Liver (tissue), 9 donors: ENCODE results near the gene ABCB4. TPM values are rescaled to one million over a fixed set of nuclear protein-coding genes. Genes with fewer than 3 reads are reported as not detected.

Source experiments
- DNase-seq: peaks from one replicate; pipeline ENCODE4 v3.0.0-alpha.2; 2017; ENCODE audit warnings: low spot score
- H3K27ac ChIP-seq, 2 donors: one replicate each; pipeline ENCODE4 v1.7.0; 2013; ENCODE audit warnings: inconsistent platforms in 2 of 2, low read length in 2 of 2, control low read depth in 1 of 2, low read depth in 1 of 2, mild to moderate bottlenecking in 1 of 2
- H3K27me3 ChIP-seq, 4 donors: one replicate each; pipeline versions ENCODE4 v1.6.1 to v1.7.0; 2013; ENCODE audit warnings: low read length in 3 of 4, inconsistent platforms in 1 of 4, mild to moderate bottlenecking in 1 of 4, moderate library complexity in 1 of 4; ENCODE audit not compliant: control insufficient read depth in 4 of 4, insufficient read depth in 4 of 4
- H3K36me3 ChIP-seq, 4 donors: one replicate each; pipeline versions ENCODE4 v1.6.1 to v1.7.0; 2013; ENCODE audit warnings: low read length in 3 of 4, mild to moderate bottlenecking in 3 of 4, low read depth in 1 of 4, moderate library complexity in 1 of 4; ENCODE audit not compliant: control insufficient read depth in 4 of 4, insufficient read depth in 3 of 4
- H3K4me1 ChIP-seq, 4 donors: one replicate each; pipeline versions ENCODE4 v1.6.1 to v1.7.0; 2013; ENCODE audit warnings: low read length in 3 of 4, mild to moderate bottlenecking in 3 of 4, moderate library complexity in 1 of 4; ENCODE audit not compliant: control insufficient read depth in 4 of 4, insufficient read depth in 4 of 4
- H3K4me3 ChIP-seq, 3 donors: one replicate each; pipeline versions ENCODE4 v1.6.1 to v1.7.0; 2013; ENCODE audit warnings: low read length in 3 of 3, control low read depth in 1 of 3, low read depth in 1 of 3, mild to moderate bottlenecking in 1 of 3
- H3K9ac ChIP-seq, 2 donors: one replicate each; pipeline ENCODE4 v1.7.0; 2013; ENCODE audit warnings: low read length in 2 of 2, mild to moderate bottlenecking in 2 of 2, moderate library complexity in 2 of 2, control low read depth in 1 of 2, low read depth in 1 of 2
- H3K9me3 ChIP-seq, 4 donors: one replicate each; pipeline versions ENCODE4 v1.6.1 to v1.7.0; 2013; ENCODE audit warnings: low read length in 3 of 4; ENCODE audit not compliant: control insufficient read depth in 4 of 4
- EGR1 ChIP-seq, 2 donors: IDR thresholded peaks; 2 replicates each; pipeline ENCODE4 v1.6.1; 2016 to 2018; ENCODE audit warnings: antibody characterized with exemption in 2 of 2, low read depth in 2 of 2
- FOXA1 ChIP-seq: IDR thresholded peaks from 2 replicates; pipeline ENCODE4 v1.6.1; 2016; ENCODE audit warnings: antibody characterized with exemption
- FOXA2 ChIP-seq: IDR thresholded peaks from 2 replicates; pipeline ENCODE4 v1.6.1; 2016; ENCODE audit warnings: antibody characterized with exemption
- GABPA ChIP-seq, 2 donors: IDR thresholded peaks in 1 of 2; conservative IDR thresholded peaks in 1 of 2; 2 replicates each; pipeline ENCODE4 v1.6.1; 2016; ENCODE audit warnings: antibody characterized with exemption in 2 of 2, mild to moderate bottlenecking in 1 of 2, moderate library complexity in 1 of 2
- HNF4A ChIP-seq, 2 donors: conservative IDR thresholded peaks; 2 replicates each; pipeline ENCODE4 v1.6.1; 2016; ENCODE audit warnings: antibody characterized with exemption in 2 of 2, mild to moderate bottlenecking in 2 of 2
- HNF4G ChIP-seq: IDR thresholded peaks from 2 replicates; pipeline ENCODE4 v1.6.1; 2016; ENCODE audit warnings: antibody characterized with exemption
- JUND ChIP-seq, 2 donors: IDR thresholded peaks; 2 replicates each; pipeline ENCODE4 v1.6.1; 2016; ENCODE audit warnings: antibody characterized with exemption in 2 of 2
- NR2F2 ChIP-seq: IDR thresholded peaks from 2 replicates; pipeline ENCODE4 v1.6.1; 2016; ENCODE audit warnings: antibody characterized with exemption
- RAD21 ChIP-seq, 2 donors: IDR thresholded peaks; 2 replicates each; pipeline ENCODE4 v1.6.1; 2016; ENCODE audit warnings: antibody characterized with exemption in 2 of 2, mild to moderate bottlenecking in 2 of 2
- RXRA ChIP-seq, 2 donors: IDR thresholded peaks; 2 replicates each; pipeline ENCODE4 v1.6.1; 2017 to 2018; ENCODE audit warnings: antibody characterized with exemption in 2 of 2, mild to moderate bottlenecking in 1 of 2
- SP1 ChIP-seq: IDR thresholded peaks from 2 replicates; pipeline ENCODE4 v1.6.1; 2018; ENCODE audit warnings: antibody characterized with exemption, mild to moderate bottlenecking
- TAF1 ChIP-seq: conservative IDR thresholded peaks from 2 replicates; pipeline ENCODE4 v1.6.1; 2016; ENCODE audit warnings: antibody characterized with exemption, mild to moderate bottlenecking
- YY1 ChIP-seq: IDR thresholded peaks from 2 replicates; pipeline ENCODE4 v1.6.1; 2016; ENCODE audit warnings: antibody characterized with exemption, mild to moderate bottlenecking
- WGBS: extraction: QIAGEN DNeasy Blood & Tissue Kit; methylation state at CpG from one replicate; pipeline ENCODE4 v1.1.7; 2013; 5-methylcytosine and 5-hydroxymethylcytosine counted together
- polyA plus RNA-seq, 2 donors: library from polyadenylated mRNA; stranded (reverse) in 1 of 2; unstranded in 1 of 2; fragments of 200-250 nt in 1 of 2; fragments of >200 nt in 1 of 2; fragmentation: Nextera tagmentation in 1 of 2; extraction: Ambion mirVana in 1 of 2; gene quantifications; one replicate each; pipeline versions ENCODE4 v1.2.1 to v1.2.3, GENCODE V29; 2013 to 2015
- total RNA-seq, 2 donors: library from RNA; depleted of rRNA; stranded (reverse); fragments of >200 nt; gene quantifications; one replicate each; pipeline ENCODE4 v1.2.3, GENCODE V29; 2014
- TF ChIP-seq, protein P1 (sequence below): IDR thresholded peaks from 2 replicates; pipeline ENCODE4 v1.6.1; 2016; ENCODE audit warnings: antibody characterized with exemption
- TF ChIP-seq, protein P2 (sequence below): IDR thresholded peaks from 2 replicates; pipeline ENCODE4 v1.6.1; 2016; ENCODE audit warnings: antibody characterized with exemption, mild to moderate bottlenecking
- TF ChIP-seq, protein P3 (sequence below): fragments of 150-350 bp; IDR thresholded peaks from 2 replicates; pipeline ENCODE4 v1.5.1; 2017; ENCODE audit warnings: improper control_type of control experiment, low read depth, low read length; ENCODE audit not compliant: missing input control
- TF ChIP-seq, protein P4 (sequence below): IDR thresholded peaks from 2 replicates; pipeline ENCODE4 v1.6.1; 2016; ENCODE audit warnings: antibody characterized with exemption
- TF ChIP-seq, protein P5 (sequence below): IDR thresholded peaks from 2 replicates; pipeline ENCODE4 v1.6.1; 2016; ENCODE audit warnings: antibody characterized with exemption
- donor health status: healthy.
- donor health status: healthy.
- donor health status: healthy.
- donor health status: healthy.
- donor health status: healthy.

ABCB4 gene
- total and polyA plus RNA-seq, 4 donors = 6.7 to 409 (median 77.6) TPM

- no peak overlapping the region for H3K27ac ChIP-seq
- no peaks in the 10 kb centered on the region for H3K9me3 ChIP-seq
- H3K27me3 ChIP-seq = no peaks in the 10 kb centered on the region
- peaks cover 0 to 11% (median 6%) of the 10 kb centered on the region in 4 donors for H3K4me1 ChIP-seq
- DNase-seq = no peak
- peaks cover 3 to 25% (median 13%) of the 10 kb centered on the region in 4 donors for H3K36me3 ChIP-seq
- no peak overlapping the region for H3K4me3 ChIP-seq
- 68% methylated on average over 2 of the region's 2 CpGs for WGBS
- no peak for TF ChIP-seq GABPA (IDR thresholded peaks at IDR 0.05 in 1 of 2, conservative IDR thresholded peaks at IDR 0.05 in 1 of 2)
- TF ChIP-seq FOXA1 = no peak
- TF ChIP-seq, protein P1, sequence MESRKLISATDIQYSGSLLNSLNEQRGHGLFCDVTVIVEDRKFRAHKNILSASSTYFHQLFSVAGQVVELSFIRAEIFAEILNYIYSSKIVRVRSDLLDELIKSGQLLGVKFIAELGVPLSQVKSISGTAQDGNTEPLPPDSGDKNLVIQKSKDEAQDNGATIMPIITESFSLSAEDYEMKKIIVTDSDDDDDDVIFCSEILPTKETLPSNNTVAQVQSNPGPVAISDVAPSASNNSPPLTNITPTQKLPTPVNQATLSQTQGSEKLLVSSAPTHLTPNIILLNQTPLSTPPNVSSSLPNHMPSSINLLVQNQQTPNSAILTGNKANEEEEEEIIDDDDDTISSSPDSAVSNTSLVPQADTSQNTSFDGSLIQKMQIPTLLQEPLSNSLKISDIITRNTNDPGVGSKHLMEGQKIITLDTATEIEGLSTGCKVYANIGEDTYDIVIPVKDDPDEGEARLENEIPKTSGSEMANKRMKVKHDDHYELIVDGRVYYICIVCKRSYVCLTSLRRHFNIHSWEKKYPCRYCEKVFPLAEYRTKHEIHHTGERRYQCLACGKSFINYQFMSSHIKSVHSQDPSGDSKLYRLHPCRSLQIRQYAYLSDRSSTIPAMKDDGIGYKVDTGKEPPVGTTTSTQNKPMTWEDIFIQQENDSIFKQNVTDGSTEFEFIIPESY = no peak
- TF ChIP-seq SP1 = no peak
- TF ChIP-seq JUND (IDR thresholded peaks at IDR 0.05) = no peak
- no peak for TF ChIP-seq RXRA (IDR thresholded peaks at IDR 0.05)
- H3K9ac ChIP-seq = no peak overlapping the region
Measured at GRCh38 chr7:87359366-87359765, 116.1 kb downstream of the ABCB4 start.

DNA sequence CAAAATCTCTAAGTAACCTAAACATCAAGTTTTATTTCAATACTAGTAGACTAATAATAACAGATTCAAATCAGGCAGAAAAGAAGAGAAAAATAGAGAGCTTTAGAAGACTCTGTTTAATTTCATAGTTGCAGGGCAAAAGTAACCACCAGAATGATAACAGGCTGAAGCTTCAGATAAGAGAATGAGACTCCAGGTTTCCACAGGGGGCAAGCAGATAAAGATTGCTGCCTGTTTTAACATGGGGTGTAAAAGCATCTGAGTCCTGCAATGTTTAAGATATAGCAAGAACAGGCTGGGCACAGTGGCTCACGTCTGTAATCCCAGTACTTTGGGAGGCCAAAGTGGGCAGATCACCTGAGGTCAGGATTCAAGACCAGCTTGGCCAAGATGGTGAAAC lies 119.0 kb downstream of the ABCB4 start:
- Histone ChIP-seq H3K4me1 (no peaks in the 10 kb centered on the region), H3K4me3 (no peak overlapping the region), H3K27ac (no peak overlapping the region), H3K27me3 (no peaks in the 10 kb centered on the region), H3K9me3 (no peaks in the 10 kb centered on the region), H3K36me3 (peaks cover 3 to 36% (median 21%) of the 10 kb centered on the region in 4 donors), H3K9ac (no peak overlapping the region)
- WGBS = 94% methylated on average over 1 of the region's 1 CpG
- TF ChIP-seq SP1 (no peak), NR2F2 (no peak), FOXA1 (no peak), HNF4A (conservative IDR thresholded peaks at IDR 0.05) (no peak), FOXA2 (no peak), HNF4G (no peak), TAF1 (no peak), EGR1 (IDR thresholded peaks at IDR 0.05; ENCODE audit: low read depth in 2 of 2) (no peak), YY1 (no peak), JUND (IDR thresholded peaks at IDR 0.05) (no peak), GABPA (IDR thresholded peaks at IDR 0.05 in 1 of 2, conservative IDR thresholded peaks at IDR 0.05 in 1 of 2) (no peak), RXRA (IDR thresholded peaks at IDR 0.05) (no peak), RAD21 (IDR thresholded peaks at IDR 0.05) (no peak)
- TF ChIP-seq, protein P2, sequence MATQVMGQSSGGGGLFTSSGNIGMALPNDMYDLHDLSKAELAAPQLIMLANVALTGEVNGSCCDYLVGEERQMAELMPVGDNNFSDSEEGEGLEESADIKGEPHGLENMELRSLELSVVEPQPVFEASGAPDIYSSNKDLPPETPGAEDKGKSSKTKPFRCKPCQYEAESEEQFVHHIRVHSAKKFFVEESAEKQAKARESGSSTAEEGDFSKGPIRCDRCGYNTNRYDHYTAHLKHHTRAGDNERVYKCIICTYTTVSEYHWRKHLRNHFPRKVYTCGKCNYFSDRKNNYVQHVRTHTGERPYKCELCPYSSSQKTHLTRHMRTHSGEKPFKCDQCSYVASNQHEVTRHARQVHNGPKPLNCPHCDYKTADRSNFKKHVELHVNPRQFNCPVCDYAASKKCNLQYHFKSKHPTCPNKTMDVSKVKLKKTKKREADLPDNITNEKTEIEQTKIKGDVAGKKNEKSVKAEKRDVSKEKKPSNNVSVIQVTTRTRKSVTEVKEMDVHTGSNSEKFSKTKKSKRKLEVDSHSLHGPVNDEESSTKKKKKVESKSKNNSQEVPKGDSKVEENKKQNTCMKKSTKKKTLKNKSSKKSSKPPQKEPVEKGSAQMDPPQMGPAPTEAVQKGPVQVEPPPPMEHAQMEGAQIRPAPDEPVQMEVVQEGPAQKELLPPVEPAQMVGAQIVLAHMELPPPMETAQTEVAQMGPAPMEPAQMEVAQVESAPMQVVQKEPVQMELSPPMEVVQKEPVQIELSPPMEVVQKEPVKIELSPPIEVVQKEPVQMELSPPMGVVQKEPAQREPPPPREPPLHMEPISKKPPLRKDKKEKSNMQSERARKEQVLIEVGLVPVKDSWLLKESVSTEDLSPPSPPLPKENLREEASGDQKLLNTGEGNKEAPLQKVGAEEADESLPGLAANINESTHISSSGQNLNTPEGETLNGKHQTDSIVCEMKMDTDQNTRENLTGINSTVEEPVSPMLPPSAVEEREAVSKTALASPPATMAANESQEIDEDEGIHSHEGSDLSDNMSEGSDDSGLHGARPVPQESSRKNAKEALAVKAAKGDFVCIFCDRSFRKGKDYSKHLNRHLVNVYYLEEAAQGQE = no peak
- TF ChIP-seq, protein P3, sequence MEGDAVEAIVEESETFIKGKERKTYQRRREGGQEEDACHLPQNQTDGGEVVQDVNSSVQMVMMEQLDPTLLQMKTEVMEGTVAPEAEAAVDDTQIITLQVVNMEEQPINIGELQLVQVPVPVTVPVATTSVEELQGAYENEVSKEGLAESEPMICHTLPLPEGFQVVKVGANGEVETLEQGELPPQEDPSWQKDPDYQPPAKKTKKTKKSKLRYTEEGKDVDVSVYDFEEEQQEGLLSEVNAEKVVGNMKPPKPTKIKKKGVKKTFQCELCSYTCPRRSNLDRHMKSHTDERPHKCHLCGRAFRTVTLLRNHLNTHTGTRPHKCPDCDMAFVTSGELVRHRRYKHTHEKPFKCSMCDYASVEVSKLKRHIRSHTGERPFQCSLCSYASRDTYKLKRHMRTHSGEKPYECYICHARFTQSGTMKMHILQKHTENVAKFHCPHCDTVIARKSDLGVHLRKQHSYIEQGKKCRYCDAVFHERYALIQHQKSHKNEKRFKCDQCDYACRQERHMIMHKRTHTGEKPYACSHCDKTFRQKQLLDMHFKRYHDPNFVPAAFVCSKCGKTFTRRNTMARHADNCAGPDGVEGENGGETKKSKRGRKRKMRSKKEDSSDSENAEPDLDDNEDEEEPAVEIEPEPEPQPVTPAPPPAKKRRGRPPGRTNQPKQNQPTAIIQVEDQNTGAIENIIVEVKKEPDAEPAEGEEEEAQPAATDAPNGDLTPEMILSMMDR = no peak
- TF ChIP-seq, protein P4, sequence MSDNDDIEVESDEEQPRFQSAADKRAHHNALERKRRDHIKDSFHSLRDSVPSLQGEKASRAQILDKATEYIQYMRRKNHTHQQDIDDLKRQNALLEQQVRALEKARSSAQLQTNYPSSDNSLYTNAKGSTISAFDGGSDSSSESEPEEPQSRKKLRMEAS = no peak
- TF ChIP-seq, protein P5, sequence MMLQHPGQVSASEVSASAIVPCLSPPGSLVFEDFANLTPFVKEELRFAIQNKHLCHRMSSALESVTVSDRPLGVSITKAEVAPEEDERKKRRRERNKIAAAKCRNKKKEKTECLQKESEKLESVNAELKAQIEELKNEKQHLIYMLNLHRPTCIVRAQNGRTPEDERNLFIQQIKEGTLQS = no peak
- no peak for DNase-seq
